MG63 (cell line): Measurements from ENCODE around the gene SYCP1. TPM values are rescaled to one million over a fixed set of nuclear protein-coding genes. Genes with fewer than 3 reads are reported as not detected.
"Not testable (repeated sequence)": the region's sequence is repeated elsewhere in the genome, so short reads cannot be mapped to it uniquely, and the experiment has no call there.

Experiments
- DNase-seq: peaks from one replicate; pipeline ENCODE4 v3.0.0-alpha.2; 2020
- H3K27me3 ChIP-seq: fragments of 250-450 bp; sonication (Bioruptor Pico); 2 replicates; pipeline ENCODE4 v1.5.1; 2020; ENCODE audit warnings: mild to moderate bottlenecking, moderate library complexity
- H3K36me3 ChIP-seq: fragments of 250-450 bp; sonication (Bioruptor Pico); 2 replicates; pipeline ENCODE4 v1.5.1; 2020; ENCODE audit warnings: mild to moderate bottlenecking, moderate library complexity
- H3K4me3 ChIP-seq: fragments of 250-450 bp; sonication (Bioruptor Pico); 2 replicates; pipeline ENCODE4 v1.5.1; 2020; ENCODE audit warnings: mild to moderate bottlenecking, moderate library complexity
- H3K9me3 ChIP-seq: fragments of 250-450 bp; sonication (Bioruptor Pico); 2 replicates; pipeline ENCODE4 v1.5.1; 2020; ENCODE audit warnings: mild to moderate bottlenecking, moderate library complexity
- total RNA-seq: library from RNA; depleted of rRNA; stranded (reverse); fragments of >200 nt; shearing (Covaris generic); gene quantifications from 2 replicates; pipeline ENCODE4 v1.2.3, GENCODE V29; 2014; ENCODE audit warnings: low replicate concordance; rRNA removed

Gene SYCP1, protein sequence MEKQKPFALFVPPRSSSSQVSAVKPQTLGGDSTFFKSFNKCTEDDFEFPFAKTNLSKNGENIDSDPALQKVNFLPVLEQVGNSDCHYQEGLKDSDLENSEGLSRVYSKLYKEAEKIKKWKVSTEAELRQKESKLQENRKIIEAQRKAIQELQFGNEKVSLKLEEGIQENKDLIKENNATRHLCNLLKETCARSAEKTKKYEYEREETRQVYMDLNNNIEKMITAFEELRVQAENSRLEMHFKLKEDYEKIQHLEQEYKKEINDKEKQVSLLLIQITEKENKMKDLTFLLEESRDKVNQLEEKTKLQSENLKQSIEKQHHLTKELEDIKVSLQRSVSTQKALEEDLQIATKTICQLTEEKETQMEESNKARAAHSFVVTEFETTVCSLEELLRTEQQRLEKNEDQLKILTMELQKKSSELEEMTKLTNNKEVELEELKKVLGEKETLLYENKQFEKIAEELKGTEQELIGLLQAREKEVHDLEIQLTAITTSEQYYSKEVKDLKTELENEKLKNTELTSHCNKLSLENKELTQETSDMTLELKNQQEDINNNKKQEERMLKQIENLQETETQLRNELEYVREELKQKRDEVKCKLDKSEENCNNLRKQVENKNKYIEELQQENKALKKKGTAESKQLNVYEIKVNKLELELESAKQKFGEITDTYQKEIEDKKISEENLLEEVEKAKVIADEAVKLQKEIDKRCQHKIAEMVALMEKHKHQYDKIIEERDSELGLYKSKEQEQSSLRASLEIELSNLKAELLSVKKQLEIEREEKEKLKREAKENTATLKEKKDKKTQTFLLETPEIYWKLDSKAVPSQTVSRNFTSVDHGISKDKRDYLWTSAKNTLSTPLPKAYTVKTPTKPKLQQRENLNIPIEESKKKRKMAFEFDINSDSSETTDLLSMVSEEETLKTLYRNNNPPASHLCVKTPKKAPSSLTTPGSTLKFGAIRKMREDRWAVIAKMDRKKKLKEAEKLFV
- not detected in 2 replicates for total RNA-seq

DNA sequence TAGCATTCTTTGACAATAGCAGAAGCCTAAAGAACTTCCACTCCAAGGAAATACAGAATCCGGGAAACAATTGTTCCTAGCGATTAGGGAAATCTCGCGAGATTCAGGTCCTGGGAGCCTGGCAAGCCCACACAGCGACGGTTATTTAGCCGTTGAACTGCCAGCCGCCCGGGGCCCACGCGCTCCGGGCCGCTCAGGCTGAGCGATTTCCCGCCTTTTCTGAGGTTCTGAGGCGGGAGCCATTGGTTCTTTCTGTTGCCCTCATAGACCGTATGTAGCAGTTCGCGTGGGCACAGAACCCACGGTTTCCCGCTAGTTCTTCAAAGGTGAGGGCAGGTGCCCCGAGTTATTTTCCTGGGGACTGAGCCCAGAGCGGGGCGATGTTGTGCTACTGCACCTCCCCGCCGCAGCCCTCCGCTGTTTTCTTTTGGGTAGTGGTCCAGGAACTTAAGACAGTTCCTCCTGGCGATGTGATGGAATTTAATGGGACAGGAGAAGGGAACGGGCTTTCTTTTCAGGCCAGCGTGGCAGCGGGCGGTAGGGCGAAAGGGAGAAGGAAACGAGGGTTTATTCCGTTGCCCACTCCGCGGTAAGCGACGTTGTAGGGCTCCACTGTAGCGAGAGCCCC, at the start of gene SYCP1:
Gene SYCP1, plus strand, starts transcription at position 171 of the 628 bp plus-strand sequence. CDS start 602 bp downstream, outside the sequence.
- DNase-seq: no peak
- Histone ChIP-seq H3K9me3 (no peaks in the 10 kb centered on the region), H3K4me3 (no peak within 1 kb of the TSS), H3K27me3 (peaks cover 47% of the 10 kb centered on the region), H3K36me3 (no peaks in the 10 kb centered on the region)

DNA sequence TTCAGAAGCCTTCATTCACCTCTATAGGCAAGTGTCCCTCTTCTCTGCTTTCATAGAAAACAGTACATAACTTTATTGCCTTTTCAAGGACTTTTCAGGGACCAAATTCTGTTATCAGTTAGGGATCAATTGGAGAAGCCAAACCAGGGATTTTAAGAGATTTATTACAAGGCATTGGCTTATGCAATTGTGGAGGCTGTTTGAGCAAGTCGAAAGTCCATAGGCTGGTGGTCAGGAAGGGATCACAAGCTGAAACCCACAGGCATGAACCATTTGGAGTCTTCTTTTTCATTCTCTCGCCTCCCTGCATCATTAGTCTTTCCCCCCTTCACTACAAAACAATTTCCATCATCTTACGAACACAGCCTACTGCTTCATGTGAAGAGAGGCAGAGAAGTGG, 34.8 kb upstream of the SYCP1 start:
- Histone ChIP-seq H3K36me3 (no peaks in the 10 kb centered on the region), H3K9me3 (no peaks in the 10 kb centered on the region; the same call in 1 of the 2 replicates), H3K4me3 (no peak overlapping the region), H3K27me3 (peaks cover 6% of the 10 kb centered on the region; the same call in 1 of the 2 replicates)
- no peak for DNase-seq

DNA sequence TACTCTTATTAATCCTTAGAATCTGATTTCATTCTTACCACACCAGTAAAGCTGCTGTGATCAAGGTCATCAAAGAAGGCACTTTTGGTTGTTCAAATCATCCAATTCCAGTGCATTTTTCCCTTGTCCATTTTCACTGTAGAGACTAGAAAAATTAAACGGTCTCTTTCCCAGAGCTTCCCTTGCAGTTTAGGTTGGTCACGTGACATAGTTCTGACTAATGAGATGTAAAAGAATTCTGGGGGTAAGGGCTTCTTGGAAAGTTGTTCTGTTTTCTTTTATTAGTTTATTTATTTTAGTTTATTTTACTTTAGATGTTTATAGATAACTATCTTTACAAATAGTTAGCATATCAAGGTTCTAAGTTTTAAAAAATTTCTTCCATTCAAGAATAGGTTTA, 34.3 kb upstream of the SYCP1 start:
- no peaks in the 10 kb centered on the region; the same call in 1 of the 2 replicates for H3K9me3 ChIP-seq
- H3K4me3 ChIP-seq: no peak overlapping the region
- no peak for DNase-seq
- no peaks in the 10 kb centered on the region for H3K36me3 ChIP-seq
- peaks cover 6% of the 10 kb centered on the region; the same call in 1 of the 2 replicates for H3K27me3 ChIP-seq

DNA sequence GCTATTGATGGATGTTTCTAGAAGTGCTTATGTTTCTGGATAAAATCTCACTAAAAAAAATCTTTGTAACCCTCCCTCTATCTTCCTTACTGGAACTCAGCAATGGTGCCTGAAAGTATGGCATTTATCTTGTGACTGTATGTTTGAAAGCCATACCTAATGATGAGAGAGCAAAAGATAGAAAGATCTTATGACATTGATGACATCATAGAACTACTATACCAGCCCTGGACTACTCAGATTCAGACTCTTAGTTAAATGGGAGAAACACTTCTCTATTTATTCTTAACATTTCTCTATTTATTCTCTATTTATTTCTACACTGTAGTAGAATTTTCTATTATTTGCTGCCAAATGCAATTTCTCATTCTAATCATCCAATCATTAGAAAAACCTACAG, 32.7 kb upstream of the SYCP1 start:
- Histone ChIP-seq H3K9me3 (no peaks in the 10 kb centered on the region; the same call in 1 of the 2 replicates), H3K4me3 (no peak overlapping the region), H3K36me3 (no peaks in the 10 kb centered on the region), H3K27me3 (no peaks in the 10 kb centered on the region; the same call in 1 of the 2 replicates)
- DNase-seq: no peak

DNA sequence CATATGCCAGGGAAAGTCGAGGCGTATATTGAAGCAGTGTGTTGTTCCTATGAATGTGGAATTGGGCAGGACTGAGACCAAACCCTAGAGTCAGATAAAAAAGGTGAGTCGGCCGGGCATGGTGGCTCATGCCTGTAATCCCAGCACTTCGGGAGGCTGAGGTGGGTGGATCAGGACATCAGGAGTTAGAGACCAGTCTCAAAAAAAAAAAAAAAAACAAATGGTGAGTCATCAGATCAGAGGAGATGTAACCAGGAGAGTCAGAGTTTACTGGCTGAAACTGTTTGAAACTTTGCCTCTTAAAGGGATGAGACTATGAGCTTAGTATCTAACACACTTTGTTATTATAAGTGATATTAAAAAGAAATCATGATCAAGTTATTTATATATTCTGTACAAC, 26.4 kb upstream of the SYCP1 start:
- Histone ChIP-seq H3K9me3 (no peaks in the 10 kb centered on the region), H3K27me3 (peaks cover 2% of the 10 kb centered on the region; the same call in 1 of the 2 replicates), H3K36me3 (no peaks in the 10 kb centered on the region), H3K4me3 (no peak overlapping the region)
- DNase-seq: peak; percentile 33

DNA sequence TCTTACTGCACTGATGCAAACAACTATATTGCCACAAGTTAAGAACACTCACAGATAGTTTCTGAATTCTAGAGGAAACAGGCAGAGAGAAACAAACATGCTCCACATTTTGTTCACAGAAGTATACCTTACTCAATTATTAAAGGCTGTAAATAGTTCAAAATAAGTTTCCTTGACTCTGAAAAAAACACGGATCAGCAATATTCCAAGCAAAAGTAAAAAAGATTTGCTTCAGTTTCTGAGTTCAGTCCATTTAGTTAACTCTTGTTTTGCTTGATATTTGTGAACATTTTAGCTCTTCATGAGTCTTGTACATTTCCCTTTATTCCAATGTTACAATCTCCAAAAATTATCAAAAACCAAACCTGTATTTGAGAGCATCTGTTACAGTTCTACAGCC, 24.6 kb upstream of the SYCP1 start:
- not testable (repeated sequence) for DNase-seq, H3K9me3 ChIP-seq, H3K27me3 ChIP-seq, H3K36me3 ChIP-seq, H3K4me3 ChIP-seq

DNA sequence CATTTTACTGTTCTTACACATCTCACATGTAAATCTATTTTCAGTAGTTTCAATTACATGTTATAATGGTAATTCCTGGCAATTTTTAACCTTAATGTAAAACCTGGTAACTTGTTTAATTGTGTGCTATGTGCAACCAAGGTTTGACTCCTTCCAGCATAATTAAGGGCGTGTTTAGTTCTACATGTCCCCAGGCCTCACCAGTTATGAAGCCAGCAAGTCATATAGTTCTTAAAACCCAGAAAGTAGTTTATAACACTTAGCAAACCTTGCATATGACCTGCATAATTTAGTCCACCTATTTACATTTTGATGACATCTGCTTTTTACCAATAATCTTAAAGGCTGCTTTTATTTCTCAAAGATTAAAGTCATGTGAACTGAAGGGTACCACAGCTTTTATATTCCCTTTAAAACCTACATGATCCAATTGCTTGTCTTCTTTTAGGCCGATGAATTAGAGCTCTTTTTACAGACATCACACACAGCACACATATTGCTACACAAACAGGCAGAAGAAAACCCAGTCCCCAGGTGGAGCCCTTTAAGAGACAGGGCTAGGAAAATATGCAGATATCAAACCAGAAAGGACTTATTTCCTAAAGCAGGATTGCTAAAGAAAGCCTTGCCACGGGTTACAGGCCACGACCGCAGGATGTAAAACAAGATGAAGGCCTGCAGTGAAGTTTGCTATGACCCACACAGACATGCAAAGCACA, 23.2 kb upstream of the SYCP1 start:
- H3K4me3 ChIP-seq: no peak overlapping the region
- no peaks in the 10 kb centered on the region for H3K9me3 ChIP-seq
- no peaks in the 10 kb centered on the region for H3K36me3 ChIP-seq
- peaks cover 5% of the 10 kb centered on the region for H3K27me3 ChIP-seq
- DNase-seq: no peak

DNA sequence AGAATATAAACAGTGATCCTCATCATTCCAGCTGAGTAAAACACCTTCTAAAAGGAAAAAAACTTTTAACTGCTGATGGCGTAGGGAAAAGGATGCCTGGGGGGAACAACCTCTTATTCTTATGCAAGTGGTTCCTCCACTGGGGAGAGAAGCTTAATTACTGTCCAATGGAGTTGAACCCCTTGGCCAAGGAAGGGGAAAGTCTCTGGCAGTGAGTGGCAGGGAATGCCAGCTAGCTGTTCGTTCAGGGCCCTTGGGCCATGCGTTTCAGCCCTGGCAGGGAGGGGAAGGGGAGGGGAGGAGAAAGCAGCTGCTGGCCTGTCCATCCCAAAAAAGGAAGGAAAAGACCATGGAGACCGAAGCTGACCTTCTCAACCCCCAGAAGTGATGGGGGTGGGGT, 22.6 kb upstream of the SYCP1 start:
- no peak for DNase-seq
- H3K4me3 ChIP-seq: no peak overlapping the region
- no peaks in the 10 kb centered on the region for H3K36me3 ChIP-seq
- peaks cover 5% of the 10 kb centered on the region for H3K27me3 ChIP-seq
- H3K9me3 ChIP-seq: no peaks in the 10 kb centered on the region

DNA sequence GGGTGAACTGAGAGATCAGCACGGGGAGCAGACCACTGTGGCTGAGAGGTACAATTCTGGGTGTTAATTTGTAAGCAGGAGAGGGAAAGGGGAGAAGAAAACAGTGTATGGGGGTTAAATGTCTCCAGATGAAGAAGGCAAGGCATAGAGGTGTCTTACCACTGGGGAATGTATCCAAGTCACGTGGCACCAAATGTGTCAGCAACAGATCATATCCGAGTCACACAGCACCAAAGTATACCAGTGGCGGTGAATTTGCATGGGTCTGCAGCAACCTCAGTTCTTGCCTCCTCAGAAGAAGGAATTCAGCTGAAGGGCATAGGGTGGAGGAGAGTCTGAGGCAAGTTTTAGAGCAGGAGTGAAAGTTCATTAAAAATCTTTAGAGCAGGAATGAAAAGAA, 21.2 kb upstream of the SYCP1 start:
- DNase-seq: peak; percentile 35
- Histone ChIP-seq H3K36me3 (no peaks in the 10 kb centered on the region), H3K27me3 (peaks cover 8% of the 10 kb centered on the region), H3K9me3 (no peaks in the 10 kb centered on the region), H3K4me3 (no peak overlapping the region)

DNA sequence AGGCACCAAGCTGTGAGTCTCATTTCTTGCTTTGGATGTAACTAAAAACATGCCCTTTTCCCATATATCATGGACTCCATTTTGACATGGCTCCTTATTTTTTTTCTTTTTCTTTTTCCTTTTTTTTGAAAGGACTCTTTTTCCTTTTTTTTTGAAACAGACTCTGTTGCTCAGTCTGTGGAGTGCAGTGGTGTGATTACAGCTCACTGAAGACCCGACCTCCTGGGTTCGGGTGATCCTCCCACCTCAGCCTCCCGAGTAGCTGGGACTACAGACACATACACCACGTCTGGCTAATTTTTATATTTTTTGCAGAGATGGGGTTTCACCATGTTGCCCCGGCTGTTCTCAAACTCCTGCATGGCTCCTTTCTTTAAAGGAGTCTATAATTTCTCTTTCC, 10.4 kb upstream of the SYCP1 start:
- no peak for DNase-seq
- Histone ChIP-seq H3K4me3 (no peak overlapping the region), H3K27me3 (peaks cover 52% of the 10 kb centered on the region)

DNA sequence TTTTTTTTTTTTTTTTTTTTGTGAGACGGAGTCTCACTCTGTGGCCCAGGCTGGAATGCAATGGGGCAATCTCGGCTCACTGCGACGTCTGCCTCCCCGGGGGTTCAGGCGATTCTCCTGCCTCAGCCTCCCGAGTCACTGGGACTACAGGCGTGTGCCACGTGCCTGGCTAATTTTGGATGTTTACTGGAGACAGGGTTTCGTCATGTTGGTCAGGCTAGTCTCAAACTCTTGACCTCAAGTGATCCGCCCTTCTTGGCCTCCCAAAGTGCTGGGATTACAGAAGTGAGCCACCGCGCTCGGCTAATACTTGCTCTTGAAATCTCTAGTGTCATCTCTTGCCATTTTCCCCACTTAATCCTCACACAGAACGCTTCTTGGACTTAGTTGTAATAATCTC, 1.1 kb upstream of the SYCP1 start:
- no peaks in the 10 kb centered on the region for H3K36me3 ChIP-seq

More for the DNA sequence above, 10.4 kb upstream of the SYCP1 start:
- no peaks in the 10 kb centered on the region for H3K9me3 ChIP-seq
- H3K36me3 ChIP-seq: no peaks in the 10 kb centered on the region

DNA sequence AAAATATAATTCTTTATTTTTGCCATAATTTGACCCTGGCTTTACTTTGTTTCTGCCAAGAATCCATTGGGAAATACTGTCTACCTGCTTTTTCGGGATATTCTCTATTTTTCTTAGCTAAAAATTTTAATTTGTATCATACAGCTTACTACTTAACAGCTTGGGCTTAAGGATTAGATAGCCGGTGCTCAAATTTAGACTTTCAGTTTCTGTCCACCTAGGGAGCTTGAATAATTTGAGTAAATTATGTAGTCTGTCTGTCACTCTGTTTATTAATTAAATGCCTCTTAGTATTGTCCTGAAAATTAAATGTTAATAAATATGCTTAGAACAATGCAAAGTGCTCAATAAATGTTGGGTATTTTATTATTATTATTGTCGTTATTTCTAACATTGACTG, 6.7 kb downstream of the SYCP1 start:
- no peaks in the 10 kb centered on the region for H3K36me3 ChIP-seq
- H3K9me3 ChIP-seq: no peaks in the 10 kb centered on the region
- no peak for DNase-seq
- no peak overlapping the region for H3K4me3 ChIP-seq
- H3K27me3 ChIP-seq: peaks cover 27% of the 10 kb centered on the region

More for the DNA sequence above, 1.1 kb upstream of the SYCP1 start:
- Histone ChIP-seq H3K4me3 (no peak overlapping the region), H3K9me3 (no peaks in the 10 kb centered on the region), H3K27me3 (peaks cover 52% of the 10 kb centered on the region)
- no peak for DNase-seq

DNA sequence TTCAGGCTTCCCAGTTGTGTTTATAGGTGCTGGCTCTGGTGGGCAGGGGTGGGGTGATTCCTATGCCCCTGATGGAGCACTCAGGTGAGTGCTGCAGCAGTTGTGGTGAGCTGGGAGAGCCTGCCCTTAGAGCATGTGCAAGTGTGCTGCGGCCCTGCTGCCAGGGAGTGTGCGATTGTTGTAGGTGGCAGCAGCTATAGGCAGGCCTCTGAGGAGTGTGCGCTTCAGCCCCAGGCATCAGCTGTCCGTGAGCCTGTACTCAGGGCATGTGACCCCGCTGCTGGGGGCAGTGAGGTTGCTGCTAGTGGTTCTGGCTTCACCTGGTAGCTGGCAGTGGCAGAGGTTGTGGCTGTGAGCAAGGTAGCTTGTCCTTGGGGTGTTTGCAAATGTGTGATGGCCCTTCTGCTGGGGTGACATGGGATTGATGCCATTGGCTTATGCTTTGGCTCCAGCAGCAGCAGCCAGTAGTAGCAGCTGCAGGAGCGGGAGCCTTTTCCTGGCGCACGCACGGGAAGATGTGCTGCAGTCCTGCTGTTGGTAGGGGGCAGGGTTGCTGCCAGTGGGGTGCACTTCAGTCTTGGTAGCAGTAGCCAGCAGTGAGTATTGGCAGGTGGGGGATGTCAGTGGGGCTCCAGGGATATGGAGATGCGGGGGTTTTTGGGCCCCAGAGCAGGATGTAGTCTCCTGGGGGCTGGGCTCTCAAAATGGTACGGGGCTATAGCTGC, 37.7 kb downstream of the SYCP1 start:
- H3K36me3 ChIP-seq: no peaks in the 10 kb centered on the region
- DNase-seq: no peak
- H3K9me3 ChIP-seq: no peaks in the 10 kb centered on the region
- H3K27me3 ChIP-seq: peaks cover 35% of the 10 kb centered on the region
- H3K4me3 ChIP-seq: no peak overlapping the region

DNA sequence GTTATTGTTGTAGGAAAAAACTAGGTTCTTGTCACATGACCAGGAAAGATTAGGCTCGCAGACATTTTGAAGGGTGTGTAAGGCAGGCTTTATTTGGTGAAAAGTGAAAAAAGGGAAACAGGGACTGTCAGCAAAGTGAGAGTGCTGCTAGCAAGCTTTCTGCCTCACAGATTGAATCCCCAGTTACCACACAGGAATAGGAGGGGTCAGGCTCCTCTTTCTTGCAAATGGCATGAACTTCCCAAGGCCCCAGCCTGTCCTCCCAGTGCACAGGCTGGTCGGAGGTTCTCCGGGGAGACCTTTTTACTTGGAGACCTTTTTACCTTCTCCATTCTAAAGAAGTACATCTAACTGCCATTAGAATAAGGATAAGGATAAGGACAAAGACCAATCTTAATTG, 42.1 kb downstream of the SYCP1 start:
- no peaks in the 10 kb centered on the region for H3K9me3 ChIP-seq
- DNase-seq: no peak
- peaks cover 31% of the 10 kb centered on the region for H3K27me3 ChIP-seq
- H3K4me3 ChIP-seq: no peak overlapping the region
- H3K36me3 ChIP-seq: no peaks in the 10 kb centered on the region

DNA sequence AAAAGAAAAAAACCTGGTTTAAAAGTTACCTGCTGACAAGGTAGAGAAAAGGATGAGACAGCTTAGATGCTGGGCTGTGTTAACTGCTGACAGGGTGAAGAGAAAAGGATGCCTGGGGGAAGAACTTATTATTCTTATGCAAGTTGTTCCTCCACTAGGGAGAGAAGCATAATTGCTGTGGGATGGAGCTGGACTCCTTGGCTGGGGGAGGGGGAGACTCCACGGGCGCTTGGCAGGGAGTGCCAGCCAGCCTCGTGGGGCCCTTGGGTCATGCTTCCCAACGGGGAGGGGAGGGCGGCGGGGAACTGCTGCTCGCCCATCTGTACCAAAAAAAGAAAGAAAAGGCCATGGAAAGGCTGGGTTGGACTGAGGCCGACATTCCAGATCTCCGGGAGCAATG, 47.2 kb downstream of the SYCP1 start:
- no peak for DNase-seq
- H3K9me3 ChIP-seq: no peaks in the 10 kb centered on the region
- no peaks in the 10 kb centered on the region for H3K36me3 ChIP-seq
- no peak overlapping the region for H3K4me3 ChIP-seq
- peaks cover 9% of the 10 kb centered on the region for H3K27me3 ChIP-seq

DNA sequence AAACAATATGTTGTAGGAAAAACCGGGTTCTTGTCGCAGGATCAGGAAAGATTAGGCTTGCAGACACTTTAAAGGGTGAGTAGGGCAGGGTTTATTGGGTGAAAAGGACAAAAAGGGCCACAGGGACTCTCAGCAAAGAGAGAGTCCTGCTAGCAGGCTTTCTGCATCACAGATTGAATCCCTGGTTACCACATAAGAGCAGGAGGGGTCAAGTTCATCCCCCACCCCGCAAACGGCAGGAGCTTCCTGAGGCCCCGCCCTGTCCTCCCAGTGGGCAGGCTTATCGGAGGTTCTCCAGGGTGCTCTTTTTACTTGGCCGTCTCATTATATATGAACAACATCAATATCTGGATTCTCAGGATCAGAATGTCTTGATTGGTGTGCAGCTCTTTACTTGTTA, 47.7 kb downstream of the SYCP1 start:
- Histone ChIP-seq H3K9me3 (no peaks in the 10 kb centered on the region), H3K4me3 (no peak overlapping the region), H3K27me3 (peaks cover 11% of the 10 kb centered on the region), H3K36me3 (no peaks in the 10 kb centered on the region)
- no peak for DNase-seq
